ENCODE measurements around the gene ASGR2. TPM values are rescaled to one million over a fixed set of nuclear protein-coding genes. Genes with fewer than 3 reads are reported as not detected.
"Not testable (repeated sequence)": the region's sequence is repeated elsewhere in the genome, so short reads cannot be mapped to it uniquely, and the experiment has no call there.

Gene ASGR2
- total RNA-seq, 2 experiments from 2014 or later, result not detected

DNA sequence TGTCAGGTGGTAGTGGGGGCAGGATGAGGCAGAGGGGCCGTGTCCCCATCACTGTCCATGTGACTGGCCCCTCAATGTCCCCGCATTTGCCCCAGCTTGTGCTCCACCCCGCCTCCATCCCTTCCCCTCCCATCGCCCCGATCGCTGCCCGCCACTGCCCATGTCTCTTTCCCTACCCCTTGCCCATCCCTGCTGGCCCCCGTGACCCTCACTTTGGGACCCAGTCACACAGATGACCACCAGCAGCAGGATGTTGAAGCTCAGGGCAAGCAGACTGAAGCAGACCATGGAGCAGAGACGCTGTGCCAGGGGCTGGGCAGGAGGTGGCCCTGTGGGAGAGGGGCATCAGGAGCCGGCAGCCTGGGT, 6.1 kb downstream of the ASGR2 start:
- H3K27me3 Mint-ChIP-seq, result peaks cover under 1% of the 10 kb centered on the region
- DNase-seq, result no peak
- ATAC-seq, result no peak
- POLR2A ChIA-PET, result no interaction called here
- TF ChIP-seq CTCF (IDR thresholded peaks at IDR 0.05), result no peak
- no peak overlapping the region for H3K27ac Mint-ChIP-seq
- no peaks in the 10 kb centered on the region for H3K36me3 Mint-ChIP-seq (ENCODE audit: low read depth)
- intact Hi-C loops (cut with micrococcal nuclease), result no loop called here
- H3K9me3 Mint-ChIP-seq, result no peaks in the 10 kb centered on the region
- H3K4me3 Mint-ChIP-seq, result no peak overlapping the region
- peaks cover 6% of the 10 kb centered on the region for H3K4me1 Mint-ChIP-seq (ENCODE audit: low read depth)
- CTCF ChIA-PET, result interaction anchor here (1.6 kb wide), 1 partner anchor 56 kb away, joined by 4 read pairs; no protein-coding TSS in a partner anchor

DNA sequence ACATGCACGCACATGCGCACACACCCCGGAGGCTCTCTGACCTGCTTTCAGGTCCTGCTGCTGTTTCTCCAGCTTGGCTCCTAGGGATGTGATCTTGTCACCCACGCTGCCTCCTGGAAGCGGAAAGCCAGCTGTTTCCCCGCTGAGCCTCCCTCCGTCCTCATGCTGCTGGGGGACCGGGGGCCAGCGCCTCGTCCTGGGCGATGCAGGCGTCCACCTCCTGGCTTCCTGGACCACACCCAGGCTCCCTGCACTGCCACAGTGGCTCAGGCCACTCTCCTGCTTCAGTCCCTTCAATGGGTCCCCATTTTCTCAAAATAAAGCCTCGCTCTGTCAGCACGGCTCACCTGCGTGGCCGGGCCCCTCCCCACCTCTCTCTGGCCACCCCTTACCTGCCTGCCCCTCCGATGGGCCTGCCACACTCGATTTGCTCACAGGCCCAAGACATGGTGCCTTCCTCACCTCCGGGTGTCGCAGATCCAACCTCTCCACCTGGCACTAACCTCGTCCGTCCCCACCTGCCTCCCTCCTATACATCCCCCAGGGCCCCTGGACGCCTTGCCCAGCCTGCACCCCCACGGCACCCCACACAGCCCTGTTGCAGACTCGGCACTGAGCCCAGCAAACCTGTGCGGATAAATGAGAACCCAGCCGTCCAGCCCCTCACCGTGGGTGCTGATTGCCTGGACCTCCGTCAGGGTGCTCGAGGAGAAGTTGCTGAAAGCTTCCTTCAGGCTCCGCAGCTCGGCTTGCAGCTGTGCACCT, 6.6 kb downstream of the ASGR2 start:
- peaks cover 2% of the 10 kb centered on the region for H3K27me3 Mint-ChIP-seq
- H3K27ac Mint-ChIP-seq, result no peak overlapping the region
- intact Hi-C loops (cut with micrococcal nuclease), result no loop called here
- POLR2A ChIA-PET, result no interaction called here
- no peaks in the 10 kb centered on the region for H3K9me3 Mint-ChIP-seq
- H3K4me3 Mint-ChIP-seq, result no peak overlapping the region
- H3K36me3 Mint-ChIP-seq (ENCODE audit: low read depth), result no peaks in the 10 kb centered on the region
- DNase-seq (no peak), ATAC-seq (no peak)
- CTCF ChIA-PET, result interaction anchor here (1.6 kb wide), 1 partner anchor 56 kb away, joined by 4 read pairs; no protein-coding TSS in a partner anchor
- no peak for TF ChIP-seq CTCF (IDR thresholded peaks at IDR 0.05)
- H3K4me1 Mint-ChIP-seq (ENCODE audit: low read depth), result peaks cover 6% of the 10 kb centered on the region

DNA sequence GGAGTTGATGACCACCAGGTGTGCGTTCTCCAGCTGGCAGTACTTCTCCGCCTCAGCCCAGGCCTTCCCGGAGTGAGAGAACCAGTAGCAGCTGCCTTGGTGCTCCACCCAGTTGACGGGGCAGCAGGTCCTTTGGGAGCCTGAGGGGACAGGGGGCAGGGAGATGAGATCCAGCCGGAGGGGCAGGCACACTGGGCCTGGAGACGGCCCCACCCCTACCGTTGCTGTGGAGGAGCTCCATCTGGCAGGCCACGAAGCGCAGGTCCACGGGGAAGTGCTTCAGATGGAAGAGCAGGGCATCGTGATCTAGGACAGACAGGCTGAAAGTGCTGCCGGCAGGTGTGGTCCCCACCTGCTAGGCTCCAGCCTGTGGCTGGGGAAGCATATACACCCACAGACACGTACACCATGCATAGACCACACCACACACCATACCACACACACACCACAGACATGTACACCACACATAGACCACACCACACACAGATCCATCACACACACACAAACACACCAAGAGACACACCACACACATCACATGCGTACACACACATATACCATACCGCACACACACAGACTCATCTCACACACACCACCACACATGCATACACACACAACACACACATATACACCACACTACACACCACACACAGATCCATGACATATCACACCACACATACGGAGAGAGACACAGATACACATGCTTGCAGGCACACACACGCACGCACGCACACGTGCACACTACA, 7.4 kb downstream of the ASGR2 start:
- Mint-ChIP-seq H3K9me3 (no peaks in the 10 kb centered on the region), H3K4me1 (ENCODE audit: low read depth) (peaks cover 6% of the 10 kb centered on the region), H3K36me3 (ENCODE audit: low read depth) (no peaks in the 10 kb centered on the region), H3K27ac (no peak overlapping the region), H3K4me3 (no peak overlapping the region), H3K27me3 (peaks cover 2% of the 10 kb centered on the region)
- no peak for TF ChIP-seq CTCF (IDR thresholded peaks at IDR 0.05)
- no peak for DNase-seq
- ATAC-seq, result no peak
- POLR2A ChIA-PET, result no interaction called here
- intact Hi-C loops (cut with micrococcal nuclease), result no loop called here
- CTCF ChIA-PET, result no interaction called here

DNA sequence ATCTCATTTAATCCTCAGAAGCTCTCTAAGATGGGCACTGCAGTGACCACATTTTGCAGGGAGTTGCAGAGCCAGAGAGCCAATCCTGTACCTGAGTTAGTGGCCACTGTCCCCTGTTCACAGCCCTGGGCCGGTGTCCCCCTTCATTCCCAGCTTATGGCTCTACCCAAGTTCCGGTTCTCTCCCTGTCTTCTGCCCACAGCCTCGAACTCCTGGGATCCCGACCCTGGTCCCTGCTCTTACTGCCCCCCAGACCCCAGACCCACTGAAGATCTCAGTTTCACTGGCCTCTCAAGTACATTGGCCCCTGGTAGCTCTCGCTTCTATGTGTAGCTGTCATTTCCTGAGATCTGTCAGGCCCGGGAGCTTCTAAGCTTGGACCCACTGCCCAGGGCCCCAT, 12.2 kb downstream of the ASGR2 start:
- intact Hi-C loops (cut with micrococcal nuclease), result no loop called here
- Mint-ChIP-seq H3K4me1 (ENCODE audit: low read depth) (no peaks in the 10 kb centered on the region), H3K9me3 (no peaks in the 10 kb centered on the region), H3K4me3 (no peak overlapping the region), H3K27ac (no peak overlapping the region), H3K27me3 (peaks cover 2% of the 10 kb centered on the region), H3K36me3 (ENCODE audit: low read depth) (no peaks in the 10 kb centered on the region)
- no peak for TF ChIP-seq CTCF (IDR thresholded peaks at IDR 0.05)
- ChIA-PET POLR2A (no interaction called here), CTCF (interaction anchor here (1.0 to 1.4 kb wide), 3 partner anchors 31 to 56 kb away, joined by 3 to 4 read pairs (median 3); no protein-coding TSS in a partner anchor)
- no peak for ATAC-seq
- DNase-seq, result no peak

DNA sequence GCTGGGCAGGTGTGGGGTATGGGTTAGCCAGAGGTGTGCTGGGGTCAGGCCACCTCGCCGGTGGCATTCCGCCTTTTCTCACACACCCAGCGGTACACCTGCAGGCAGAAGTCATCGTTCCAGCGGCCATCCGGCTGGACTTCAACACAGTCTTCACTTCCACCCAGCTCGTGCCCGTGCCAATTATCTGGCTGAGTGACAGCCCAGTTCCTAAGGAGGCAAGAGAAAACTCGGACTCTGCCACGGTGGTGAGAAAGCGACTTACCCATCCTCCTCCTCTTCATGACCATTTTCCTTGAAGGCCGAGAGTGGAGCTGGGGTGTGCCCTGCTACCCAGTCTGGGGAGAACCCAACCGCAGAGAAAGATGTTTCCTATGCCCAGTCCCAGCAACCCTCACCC, 13.1 kb downstream of the ASGR2 start:
- no peak for TF ChIP-seq CTCF (IDR thresholded peaks at IDR 0.05)
- no peak overlapping the region for H3K4me3 Mint-ChIP-seq
- H3K9me3 Mint-ChIP-seq, result no peaks in the 10 kb centered on the region
- ChIA-PET POLR2A (no interaction called here), CTCF (interaction anchor here (1.4 kb wide), 1 partner anchor 32 kb away, joined by 3 read pairs; no protein-coding TSS in a partner anchor)
- ATAC-seq (no peak), DNase-seq (no peak)
- no peaks in the 10 kb centered on the region for H3K36me3 Mint-ChIP-seq (ENCODE audit: low read depth)
- H3K27me3 Mint-ChIP-seq, result peaks cover 2% of the 10 kb centered on the region
- no peaks in the 10 kb centered on the region for H3K4me1 Mint-ChIP-seq (ENCODE audit: low read depth)
- intact Hi-C loops (cut with micrococcal nuclease), result no loop called here
- no peak overlapping the region for H3K27ac Mint-ChIP-seq

GRCh38 chr17:7100641-7101379, 13.8 kb downstream of the ASGR2 start:
- H3K4me3 Mint-ChIP-seq; DNase-seq; H3K4me1 Mint-ChIP-seq (ENCODE audit: low read depth); intact Hi-C loops (cut with micrococcal nuclease); CTCF ChIA-PET; H3K9me3 Mint-ChIP-seq; H3K36me3 Mint-ChIP-seq (ENCODE audit: low read depth); ATAC-seq; H3K27me3 Mint-ChIP-seq; POLR2A ChIA-PET; H3K27ac Mint-ChIP-seq: not testable (repeated sequence)

All from activated CD8-positive, alpha-beta T cell treated with anti-CD3 and anti-CD28 coated beads for 36 hours (primary cell).